Measurements from ENCODE around the gene RAPGEF5. TPM values are rescaled to one million over a fixed set of nuclear protein-coding genes. Genes with fewer than 3 reads are reported as not detected.

The RAPGEF5 gene
- total RNA-seq, 1 experiment from 2014 or later, result 16.4 TPM

DNA sequence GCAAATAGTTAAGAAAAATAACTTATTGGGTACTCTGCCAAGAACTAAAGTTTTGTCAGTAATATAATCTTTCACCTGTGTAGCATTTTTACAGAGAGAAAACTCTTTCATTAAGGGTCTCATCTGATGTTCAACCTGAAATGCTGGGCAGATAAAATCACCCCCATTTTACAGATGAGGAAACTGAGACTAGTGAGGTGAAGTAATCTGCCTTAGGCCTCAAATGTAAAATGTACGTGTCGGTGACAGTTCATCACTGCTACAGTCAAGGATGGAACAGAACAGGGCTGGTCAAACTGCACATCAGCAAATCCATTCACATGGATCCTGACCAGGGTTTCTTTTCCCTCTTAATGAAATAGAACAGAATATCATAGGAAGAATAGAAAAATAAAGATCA lies 121.8 kb downstream of the RAPGEF5 start:
- ChIA-PET CTCF (no interaction called here), POLR2A (ENCODE audit: unreplicated experiment) (no interaction called here)
- H4K20me1 ChIP-seq (ENCODE audit: insufficient read depth), result no peaks in the 10 kb centered on the region
- DNase-seq, result no peak
- no peaks in the 10 kb centered on the region for H3K36me3 ChIP-seq (ENCODE audit: low read depth)
- no peak overlapping the region for H3K4me3 ChIP-seq
- peaks cover 11% of the 10 kb centered on the region for H3F3A ChIP-seq (ENCODE audit: insufficient read depth, low read depth)
- no peak overlapping the region for H3K27ac ChIP-seq
- no peaks in the 10 kb centered on the region for H3K9me3 ChIP-seq (ENCODE audit: insufficient read depth, low read depth)
- H3K4me1 ChIP-seq (replicated peaks; ENCODE audit: insufficient read depth), result peaks cover 16% of the 10 kb centered on the region
- intact Hi-C loops (cut with micrococcal nuclease; ENCODE audit: unreplicated experiment), result loop anchor here (10.0 kb wide), 1 partner anchor 250 kb away; no protein-coding TSS in a partner anchor
- H2AFZ ChIP-seq, result no peak overlapping the region
- no peaks in the 10 kb centered on the region for H3K79me2 ChIP-seq (ENCODE audit: low read depth)
- no peaks in the 10 kb centered on the region for H3K27me3 ChIP-seq (ENCODE audit: insufficient read depth, low read depth)
- BruUV-seq (replicated peaks), result no TSS peak
- TF ChIP-seq EZH2 (IDR thresholded peaks at IDR 0.05; ENCODE audit: low read depth), result no peak
- TF ChIP-seq CTCF (conservative IDR thresholded peaks at IDR 0.05), result no peak
- no peak overlapping the region for H3K4me2 ChIP-seq
- H3K9me2 ChIP-seq (ENCODE audit: insufficient read depth), result no peaks in the 10 kb centered on the region

GRCh38 chr7:22234227-22234626 lies 122.7 kb downstream of the RAPGEF5 start:
- no peaks in the 10 kb centered on the region for H3K9me2 ChIP-seq (ENCODE audit: insufficient read depth)
- no peaks in the 10 kb centered on the region for H3K36me3 ChIP-seq (ENCODE audit: low read depth)
- H3K9me3 ChIP-seq (ENCODE audit: insufficient read depth, low read depth), result no peaks in the 10 kb centered on the region
- POLR2A ChIA-PET (ENCODE audit: unreplicated experiment), result interaction anchor here (0.7 kb wide), 1 partner anchor 96 kb away, joined by 4 read pairs; no protein-coding TSS in a partner anchor
- BruUV-seq (replicated peaks), result no TSS peak
- no peak overlapping the region for H3K4me2 ChIP-seq
- H3K27me3 ChIP-seq (ENCODE audit: insufficient read depth, low read depth), result no peaks in the 10 kb centered on the region
- peaks cover 11% of the 10 kb centered on the region for H3F3A ChIP-seq (ENCODE audit: insufficient read depth, low read depth)
- intact Hi-C loops (cut with micrococcal nuclease; ENCODE audit: unreplicated experiment), result loop anchor here (5.0 to 10.0 kb wide), 2 partner anchors 218 to 251 kb away; no protein-coding TSS in a partner anchor
- H4K20me1 ChIP-seq (ENCODE audit: insufficient read depth), result no peaks in the 10 kb centered on the region
- H3K4me3 ChIP-seq, result no peak overlapping the region
- CTCF ChIA-PET, result no interaction called here
- no peak for DNase-seq
- peaks cover 16% of the 10 kb centered on the region for H3K4me1 ChIP-seq (replicated peaks; ENCODE audit: insufficient read depth)
- no peak overlapping the region for H2AFZ ChIP-seq
- TF ChIP-seq EZH2 (IDR thresholded peaks at IDR 0.05; ENCODE audit: low read depth) (no peak), CTCF (conservative IDR thresholded peaks at IDR 0.05) (no peak)
- H3K79me2 ChIP-seq (ENCODE audit: low read depth), result no peaks in the 10 kb centered on the region
- no peak overlapping the region for H3K27ac ChIP-seq

DNA sequence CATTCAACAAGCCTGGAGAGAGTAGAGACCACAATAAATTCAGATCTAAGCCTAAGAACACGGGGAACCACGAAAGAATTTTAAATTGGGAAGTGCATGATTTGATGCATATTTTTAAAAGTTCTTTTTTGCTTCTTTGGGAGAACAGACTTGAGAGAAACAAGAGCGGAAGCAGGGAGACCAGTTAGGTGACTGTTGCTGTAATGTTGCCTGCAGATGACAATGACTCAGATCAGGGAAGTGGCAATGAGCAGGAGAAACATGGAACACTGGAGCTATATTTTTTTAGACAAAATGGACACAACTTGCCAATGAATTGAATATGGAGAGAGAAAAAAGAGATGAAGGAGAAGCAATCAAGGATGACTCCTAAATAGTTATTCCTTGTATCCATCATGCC lies 125.1 kb downstream of the RAPGEF5 start:
- ChIA-PET POLR2A (ENCODE audit: unreplicated experiment) (interaction anchor here (0.6 kb wide), 1 partner anchor 99 kb away, joined by 3 read pairs; no protein-coding TSS in a partner anchor), CTCF (no interaction called here)
- H3K4me1 ChIP-seq (replicated peaks; ENCODE audit: insufficient read depth), result peaks cover 16% of the 10 kb centered on the region
- H4K20me1 ChIP-seq (ENCODE audit: insufficient read depth), result no peaks in the 10 kb centered on the region
- no peaks in the 10 kb centered on the region for H3K36me3 ChIP-seq (ENCODE audit: low read depth)
- H3F3A ChIP-seq (ENCODE audit: insufficient read depth, low read depth), result peaks cover 11% of the 10 kb centered on the region
- peak; percentile 39 to 80 for DNase-seq
- intact Hi-C loops (cut with micrococcal nuclease; ENCODE audit: unreplicated experiment), result loop anchor here (5.0 to 10.0 kb wide), 2 partner anchors 220 to 253 kb away; no protein-coding TSS in a partner anchor
- no peaks in the 10 kb centered on the region for H3K9me3 ChIP-seq (ENCODE audit: insufficient read depth, low read depth)
- no peaks in the 10 kb centered on the region for H3K79me2 ChIP-seq (ENCODE audit: low read depth)
- no peak overlapping the region for H3K4me3 ChIP-seq
- peak overlapping the region; percentile 61 for H3K4me2 ChIP-seq
- H3K27me3 ChIP-seq (ENCODE audit: insufficient read depth, low read depth), result no peaks in the 10 kb centered on the region
- TF ChIP-seq EZH2 (IDR thresholded peaks at IDR 0.05; ENCODE audit: low read depth) (no peak), CTCF (conservative IDR thresholded peaks at IDR 0.05) (no peak)
- H2AFZ ChIP-seq, result peak overlapping the region; percentile 61; the same call in 1 of the 2 replicates
- no peaks in the 10 kb centered on the region for H3K9me2 ChIP-seq (ENCODE audit: insufficient read depth)
- peak overlapping the region; percentile 52 for H3K27ac ChIP-seq
- no TSS peak for BruUV-seq (replicated peaks)
